Activated CD8-positive, alpha-beta T cell treated with anti-CD3 and anti-CD28 coated beads, Interleukin-2, amount 10 ng/mL, durations not matched to agents 7 days and 5 days (primary cell): ENCODE results near the gene NIT2. TPM values are rescaled to one million over a fixed set of nuclear protein-coding genes. Genes with fewer than 3 reads are reported as not detected.
A peak's percentile ranks its signal among the peaks of the same experiment; 100 is the strongest.

Experiments
- ATAC-seq: fragments of 150-1000 bp; cut with Tn5 transposase; one replicate; pipeline ENCODE4 v1.10.0; 2021; ENCODE audit warnings: moderate library complexity
- CTCF ChIA-PET: fragments of 350-600 bp; sonication (Branson Sonifier 250); formaldehyde crosslinking; loops from one replicate; lab custom pipeline; 2021; ENCODE audit warnings: antibody characterized with exemption; lab: Charles Lee
- POLR2A ChIA-PET: fragments of 350-600 bp; sonication (Branson Sonifier 250); formaldehyde crosslinking; loops from one replicate; lab custom pipeline; 2021; ENCODE audit warnings: antibody characterized with exemption; lab: Charles Lee
- DNase-seq: peaks from one replicate; pipeline ENCODE4 v3.0.0-alpha.2; 2020
- H3K27ac Mint-ChIP-seq: one replicate; pipeline ENCODE4 v1.8.0; 2021; ENCODE audit warnings: mild to moderate bottlenecking, mixed read lengths
- H3K27me3 Mint-ChIP-seq: one replicate; pipeline ENCODE4 v1.8.0; 2021; ENCODE audit warnings: low read depth, mixed read lengths
- H3K36me3 Mint-ChIP-seq: one replicate; pipeline ENCODE4 v1.8.0; 2021; ENCODE audit warnings: low read depth, mixed read lengths
- H3K4me1 Mint-ChIP-seq: one replicate; pipeline ENCODE4 v1.8.0; 2021; ENCODE audit warnings: low read depth, mixed read lengths
- H3K4me3 Mint-ChIP-seq: one replicate; pipeline ENCODE4 v1.8.0; 2021; ENCODE audit warnings: mild to moderate bottlenecking, mixed read lengths
- H3K9me3 Mint-ChIP-seq: one replicate; pipeline ENCODE4 v1.8.0; 2022; ENCODE audit warnings: mixed read lengths; ENCODE audit not compliant: insufficient read depth
- total RNA-seq, 2 experiments: library from RNA; stranded (reverse); gene quantifications; one replicate each; pipeline ENCODE4 v1.2.3, GENCODE V29; 2021

The NIT2 gene
- 10 to 100 TPM; 39.5 to 46.2 TPM for total RNA-seq

- Mint-ChIP-seq H3K27me3 (no peaks in the 10 kb centered on the region), H3K36me3 (peaks cover 9% of the 10 kb centered on the region), H3K27ac (peak within 1 kb of the TSS; percentile 93), H3K4me3 (peak within 1 kb of the TSS; percentile 94), H3K9me3 (no peaks in the 10 kb centered on the region), H3K4me1 (peaks cover 23% of the 10 kb centered on the region)
- peak; percentile 98 for ATAC-seq
- peak; percentile 86 for DNase-seq
- ChIA-PET CTCF (interaction anchor here (1.0 to 1.8 kb wide), 9 partner anchors 11 to 503 kb away, joined by 3 to 8 read pairs (median 4); no protein-coding TSS in a partner anchor), POLR2A (interaction anchor here (0.6 to 3.8 kb wide), 5 partner anchors 12 to 376 kb away, joined by 3 to 18 read pairs (median 3); partner anchors contain the start of genes LNP1, TBC1D23 and TOMM70)
These were observed at the start of gene NIT2 for GRCh38 chr3:100334488-100335351. Gene NIT2, plus strand, starts transcription at chr3:100334757. Its CDS starts 35 bp downstream, at chr3:100334792.

- Mint-ChIP-seq H3K4me1 (peaks cover 14% of the 10 kb centered on the region), H3K9me3 (no peaks in the 10 kb centered on the region), H3K27ac (no peak overlapping the region), H3K27me3 (no peaks in the 10 kb centered on the region), H3K4me3 (no peak overlapping the region), H3K36me3 (peaks cover 24% of the 10 kb centered on the region)
- POLR2A ChIA-PET: no interaction called here
- ATAC-seq: no peak
- no peak for DNase-seq
- CTCF ChIA-PET: no interaction called here
These were observed 46.2 kb upstream of the NIT2 start for GRCh38 chr3:100288288-100288894.

- H3K36me3 Mint-ChIP-seq: peaks cover 24% of the 10 kb centered on the region
- no peak overlapping the region for H3K4me3 Mint-ChIP-seq
- H3K27me3 Mint-ChIP-seq: no peaks in the 10 kb centered on the region
- ChIA-PET CTCF (no interaction called here), POLR2A (no interaction called here)
- ATAC-seq: no peak
- H3K27ac Mint-ChIP-seq: no peak overlapping the region
- no peaks in the 10 kb centered on the region for H3K9me3 Mint-ChIP-seq
- peaks cover 7% of the 10 kb centered on the region for H3K4me1 Mint-ChIP-seq
- no peak for DNase-seq
These were observed 45.2 kb upstream of the NIT2 start for GRCh38 chr3:100289339-100289738.

- Mint-ChIP-seq H3K4me1 (peaks cover 7% of the 10 kb centered on the region), H3K36me3 (peaks cover 17% of the 10 kb centered on the region), H3K27me3 (no peaks in the 10 kb centered on the region), H3K27ac (no peak overlapping the region), H3K9me3 (no peaks in the 10 kb centered on the region), H3K4me3 (no peak overlapping the region)
- POLR2A ChIA-PET: no interaction called here
- CTCF ChIA-PET: no interaction called here
- DNase-seq (no peak), ATAC-seq (no peak)
These were observed 39.5 kb upstream of the NIT2 start for GRCh38 chr3:100295089-100295488.

- Mint-ChIP-seq H3K27ac (no peak overlapping the region), H3K4me3 (no peak overlapping the region), H3K9me3 (no peaks in the 10 kb centered on the region), H3K36me3 (peaks cover 17% of the 10 kb centered on the region), H3K4me1 (no peaks in the 10 kb centered on the region), H3K27me3 (no peaks in the 10 kb centered on the region)
- POLR2A ChIA-PET: no interaction called here
- DNase-seq (no peak), ATAC-seq (no peak)
- CTCF ChIA-PET: interaction anchor here (0.6 kb wide), 1 partner anchor 466 kb away, joined by 3 read pairs; no protein-coding TSS in a partner anchor
These were observed 36.8 kb upstream of the NIT2 start for GRCh38 chr3:100297784-100298183.

- H3K9me3 Mint-ChIP-seq: no peaks in the 10 kb centered on the region
These were observed 35.5 kb upstream of the NIT2 start for GRCh38 chr3:100299016-100299415.

GRCh38 chr3:100306695-100307094 is 27.9 kb upstream of the NIT2 start:
- no peak for DNase-seq
- Mint-ChIP-seq H3K4me3 (no peak overlapping the region), H3K36me3 (peaks cover 24% of the 10 kb centered on the region), H3K9me3 (no peaks in the 10 kb centered on the region), H3K27me3 (no peaks in the 10 kb centered on the region), H3K27ac (no peak overlapping the region), H3K4me1 (peaks cover 2% of the 10 kb centered on the region)
- ATAC-seq: no peak
- ChIA-PET POLR2A (no interaction called here), CTCF (interaction anchor here (1.0 to 1.5 kb wide), 2 partner anchors 475 to 489 kb away, joined by 3 to 4 read pairs; partner anchors contain the start of gene CMSS1)

More at GRCh38 chr3:100299016-100299415, 35.5 kb upstream of the NIT2 start:
- Mint-ChIP-seq H3K36me3 (peaks cover 18% of the 10 kb centered on the region), H3K27ac (no peak overlapping the region), H3K4me1 (no peaks in the 10 kb centered on the region), H3K4me3 (no peak overlapping the region), H3K27me3 (no peaks in the 10 kb centered on the region)
- no peak for ATAC-seq
- ChIA-PET CTCF (no interaction called here), POLR2A (no interaction called here)
- no peak for DNase-seq

- H3K36me3 Mint-ChIP-seq: peaks cover 21% of the 10 kb centered on the region
- H3K27ac Mint-ChIP-seq: no peak overlapping the region
- peaks cover 6% of the 10 kb centered on the region for H3K4me1 Mint-ChIP-seq
- CTCF ChIA-PET: interaction anchor here (0.8 kb wide), 1 partner anchor 25 kb away, joined by 3 read pairs; the partner anchor contains the start of gene NIT2
- POLR2A ChIA-PET: no interaction called here
- DNase-seq (no peak), ATAC-seq (no peak)
- H3K27me3 Mint-ChIP-seq: no peaks in the 10 kb centered on the region
- no peak overlapping the region for H3K4me3 Mint-ChIP-seq
- H3K9me3 Mint-ChIP-seq: no peaks in the 10 kb centered on the region
These were observed 24.1 kb upstream of the NIT2 start for GRCh38 chr3:100310355-100310965.

GRCh38 chr3:100311011-100311410 is 23.5 kb upstream of the NIT2 start:
- ATAC-seq (no peak), DNase-seq (no peak)
- H3K27me3 Mint-ChIP-seq: no peaks in the 10 kb centered on the region
- peaks cover 20% of the 10 kb centered on the region for H3K36me3 Mint-ChIP-seq
- POLR2A ChIA-PET: no interaction called here
- no peak overlapping the region for H3K4me3 Mint-ChIP-seq
- H3K27ac Mint-ChIP-seq: no peak overlapping the region
- CTCF ChIA-PET: interaction anchor here (0.8 kb wide), 1 partner anchor 24 kb away, joined by 3 read pairs; the partner anchor contains the start of gene NIT2
- no peaks in the 10 kb centered on the region for H3K9me3 Mint-ChIP-seq
- peaks cover 6% of the 10 kb centered on the region for H3K4me1 Mint-ChIP-seq

- ChIA-PET POLR2A (interaction anchor here (0.9 to 2.3 kb wide), 2 partner anchors 15 to 84 kb away, joined by 3 to 8 read pairs; partner anchors contain the start of genes LNP1 and TOMM70), CTCF (interaction anchor here (0.7 to 3.6 kb wide), 21 partner anchors 11 to 485 kb away, joined by 3 to 42 read pairs (median 4); partner anchors contain the start of genes LNP1, NIT2, TBC1D23 and TOMM70)
- ATAC-seq: peak; percentile 82
- H3K9me3 Mint-ChIP-seq: no peaks in the 10 kb centered on the region
- no peak overlapping the region for H3K4me3 Mint-ChIP-seq
- peak; percentile 66 for DNase-seq
- H3K27me3 Mint-ChIP-seq: no peaks in the 10 kb centered on the region
- peaks cover 16% of the 10 kb centered on the region for H3K4me1 Mint-ChIP-seq
- peaks cover 13% of the 10 kb centered on the region for H3K36me3 Mint-ChIP-seq
- no peak overlapping the region for H3K27ac Mint-ChIP-seq
These were observed 17.9 kb upstream of the NIT2 start for GRCh38 chr3:100316641-100317069.

- ChIA-PET CTCF (interaction anchor here (0.8 to 3.6 kb wide), 8 partner anchors 10 to 486 kb away, joined by 3 to 42 read pairs (median 5); no protein-coding TSS in a partner anchor), POLR2A (no interaction called here)
- Mint-ChIP-seq H3K27ac (peak overlapping the region; percentile 68), H3K9me3 (no peaks in the 10 kb centered on the region), H3K4me1 (peaks cover 13% of the 10 kb centered on the region), H3K36me3 (peaks cover 9% of the 10 kb centered on the region), H3K27me3 (no peaks in the 10 kb centered on the region), H3K4me3 (no peak overlapping the region)
- no peak for DNase-seq
- peak; percentile 36 for ATAC-seq
These were observed 16.6 kb upstream of the NIT2 start for GRCh38 chr3:100317912-100318311.
